Liver (tissue), 9 donors: Measurements from ENCODE around the gene OR13A1. TPM values are rescaled to one million over a fixed set of nuclear protein-coding genes. Genes with fewer than 3 reads are reported as not detected.
"Not testable (repeated sequence)": the region's sequence is repeated elsewhere in the genome, so short reads cannot be mapped to it uniquely, and the experiment has no call there.

Source experiments
- DNase-seq: peaks from one replicate; pipeline ENCODE4 v3.0.0-alpha.2; 2017; ENCODE audit warnings: low spot score
- H3K27ac ChIP-seq, 2 donors: one replicate each; pipeline ENCODE4 v1.7.0; 2013; ENCODE audit warnings: inconsistent platforms in 2 of 2, low read length in 2 of 2, control low read depth in 1 of 2, low read depth in 1 of 2, mild to moderate bottlenecking in 1 of 2
- H3K27me3 ChIP-seq, 4 donors: one replicate each; pipeline versions ENCODE4 v1.6.1 to v1.7.0; 2013; ENCODE audit warnings: low read length in 3 of 4, inconsistent platforms in 1 of 4, mild to moderate bottlenecking in 1 of 4, moderate library complexity in 1 of 4; ENCODE audit not compliant: control insufficient read depth in 4 of 4, insufficient read depth in 4 of 4
- H3K36me3 ChIP-seq, 4 donors: one replicate each; pipeline versions ENCODE4 v1.6.1 to v1.7.0; 2013; ENCODE audit warnings: low read length in 3 of 4, mild to moderate bottlenecking in 3 of 4, low read depth in 1 of 4, moderate library complexity in 1 of 4; ENCODE audit not compliant: control insufficient read depth in 4 of 4, insufficient read depth in 3 of 4
- H3K4me1 ChIP-seq, 4 donors: one replicate each; pipeline versions ENCODE4 v1.6.1 to v1.7.0; 2013; ENCODE audit warnings: low read length in 3 of 4, mild to moderate bottlenecking in 3 of 4, moderate library complexity in 1 of 4; ENCODE audit not compliant: control insufficient read depth in 4 of 4, insufficient read depth in 4 of 4
- H3K4me3 ChIP-seq, 3 donors: one replicate each; pipeline versions ENCODE4 v1.6.1 to v1.7.0; 2013; ENCODE audit warnings: low read length in 3 of 3, control low read depth in 1 of 3, low read depth in 1 of 3, mild to moderate bottlenecking in 1 of 3
- H3K9ac ChIP-seq, 2 donors: one replicate each; pipeline ENCODE4 v1.7.0; 2013; ENCODE audit warnings: low read length in 2 of 2, mild to moderate bottlenecking in 2 of 2, moderate library complexity in 2 of 2, control low read depth in 1 of 2, low read depth in 1 of 2
- H3K9me3 ChIP-seq, 4 donors: one replicate each; pipeline versions ENCODE4 v1.6.1 to v1.7.0; 2013; ENCODE audit warnings: low read length in 3 of 4; ENCODE audit not compliant: control insufficient read depth in 4 of 4
- ATF3 ChIP-seq: IDR thresholded peaks from 2 replicates; pipeline ENCODE4 v1.6.1; 2016; ENCODE audit warnings: antibody characterized with exemption
- CTCF ChIP-seq: fragments of 150-350 bp; IDR thresholded peaks from 2 replicates; pipeline ENCODE4 v1.5.1; 2017; ENCODE audit warnings: improper control_type of control experiment, low read depth, low read length; ENCODE audit not compliant: missing input control
- EGR1 ChIP-seq, 2 donors: IDR thresholded peaks; 2 replicates each; pipeline ENCODE4 v1.6.1; 2016 to 2018; ENCODE audit warnings: antibody characterized with exemption in 2 of 2, low read depth in 2 of 2
- FOXA1 ChIP-seq: IDR thresholded peaks from 2 replicates; pipeline ENCODE4 v1.6.1; 2016; ENCODE audit warnings: antibody characterized with exemption
- FOXA2 ChIP-seq: IDR thresholded peaks from 2 replicates; pipeline ENCODE4 v1.6.1; 2016; ENCODE audit warnings: antibody characterized with exemption
- GABPA ChIP-seq, 2 donors: IDR thresholded peaks in 1 of 2; conservative IDR thresholded peaks in 1 of 2; 2 replicates each; pipeline ENCODE4 v1.6.1; 2016; ENCODE audit warnings: antibody characterized with exemption in 2 of 2, mild to moderate bottlenecking in 1 of 2, moderate library complexity in 1 of 2
- HNF4A ChIP-seq, 2 donors: conservative IDR thresholded peaks; 2 replicates each; pipeline ENCODE4 v1.6.1; 2016; ENCODE audit warnings: antibody characterized with exemption in 2 of 2, mild to moderate bottlenecking in 2 of 2
- HNF4G ChIP-seq: IDR thresholded peaks from 2 replicates; pipeline ENCODE4 v1.6.1; 2016; ENCODE audit warnings: antibody characterized with exemption
- RAD21 ChIP-seq, 2 donors: IDR thresholded peaks; 2 replicates each; pipeline ENCODE4 v1.6.1; 2016; ENCODE audit warnings: antibody characterized with exemption in 2 of 2, mild to moderate bottlenecking in 2 of 2
- RXRA ChIP-seq, 2 donors: IDR thresholded peaks; 2 replicates each; pipeline ENCODE4 v1.6.1; 2017 to 2018; ENCODE audit warnings: antibody characterized with exemption in 2 of 2, mild to moderate bottlenecking in 1 of 2
- SP1 ChIP-seq: IDR thresholded peaks from 2 replicates; pipeline ENCODE4 v1.6.1; 2018; ENCODE audit warnings: antibody characterized with exemption, mild to moderate bottlenecking
- TAF1 ChIP-seq: conservative IDR thresholded peaks from 2 replicates; pipeline ENCODE4 v1.6.1; 2016; ENCODE audit warnings: antibody characterized with exemption, mild to moderate bottlenecking
- YY1 ChIP-seq: IDR thresholded peaks from 2 replicates; pipeline ENCODE4 v1.6.1; 2016; ENCODE audit warnings: antibody characterized with exemption, mild to moderate bottlenecking
- WGBS: extraction: QIAGEN DNeasy Blood & Tissue Kit; methylation state at CpG from one replicate; pipeline ENCODE4 v1.1.7; 2013; 5-methylcytosine and 5-hydroxymethylcytosine counted together
- polyA plus RNA-seq, 2 donors: library from polyadenylated mRNA; stranded (reverse) in 1 of 2; unstranded in 1 of 2; fragments of 200-250 nt in 1 of 2; fragments of >200 nt in 1 of 2; fragmentation: Nextera tagmentation in 1 of 2; extraction: Ambion mirVana in 1 of 2; gene quantifications; one replicate each; pipeline versions ENCODE4 v1.2.1 to v1.2.3, GENCODE V29; 2013 to 2015
- total RNA-seq, 2 donors: library from RNA; depleted of rRNA; stranded (reverse); fragments of >200 nt; gene quantifications; one replicate each; pipeline ENCODE4 v1.2.3, GENCODE V29; 2014
- TF ChIP-seq, protein P1 (sequence below): IDR thresholded peaks from 2 replicates; pipeline ENCODE4 v1.6.1; 2016; ENCODE audit warnings: antibody characterized with exemption, mild to moderate bottlenecking
- donor health status: healthy.
- donor health status: healthy.
- donor health status: healthy.
- donor health status: healthy.
- donor health status: healthy.

The OR13A1 gene
- total and polyA plus RNA-seq, 4 donors = under 0.01 to 0.05 TPM; not detected in 2

DNA sequence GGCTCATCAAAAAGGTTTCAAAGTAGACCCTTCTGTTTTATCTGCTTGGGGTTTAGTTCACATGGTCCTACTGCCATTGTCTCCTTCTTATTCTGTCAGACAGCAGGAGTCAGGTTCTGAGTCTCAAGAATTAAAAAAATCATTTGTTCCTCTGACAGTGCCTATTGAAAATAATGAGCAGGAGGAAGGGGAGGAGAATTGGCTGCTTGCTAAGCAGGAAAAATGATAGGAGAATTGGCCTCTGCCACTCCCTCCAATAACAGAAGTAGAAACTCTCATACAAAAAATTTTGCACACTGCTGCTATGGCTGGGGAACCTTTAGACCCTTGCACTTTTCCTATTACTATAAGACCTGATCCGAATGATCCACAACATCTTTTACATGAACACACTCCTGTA, 35.7 kb downstream of the OR13A1 start:
- no peak for DNase-seq
- Histone ChIP-seq H3K9me3 (no peaks in the 10 kb centered on the region), H3K4me3 (no peak overlapping the region), H3K27ac (no peak overlapping the region), H3K27me3 (no peaks in the 10 kb centered on the region), H3K4me1 (no peaks in the 10 kb centered on the region), H3K36me3 (no peaks in the 10 kb centered on the region), H3K9ac (no peak overlapping the region)
- 69% methylated on average over 1 of the region's 1 CpG for WGBS
- TF ChIP-seq SP1 (no peak), HNF4G (no peak), FOXA1 (no peak), RAD21 (IDR thresholded peaks at IDR 0.05) (no peak), EGR1 (IDR thresholded peaks at IDR 0.05; ENCODE audit: low read depth in 2 of 2) (no peak), FOXA2 (no peak), ATF3 (no peak), HNF4A (conservative IDR thresholded peaks at IDR 0.05) (no peak)

GRCh38 chr10:45278860-45279498, 36.4 kb downstream of the OR13A1 start:
- Histone ChIP-seq H3K4me3 (no peak overlapping the region), H3K36me3 (no peaks in the 10 kb centered on the region), H3K27ac (no peak overlapping the region), H3K27me3 (no peaks in the 10 kb centered on the region), H3K9ac (no peak overlapping the region), H3K4me1 (no peaks in the 10 kb centered on the region), H3K9me3 (no peaks in the 10 kb centered on the region)
- no peak for DNase-seq
- no peak for TF ChIP-seq EGR1 (IDR thresholded peaks at IDR 0.05; ENCODE audit: low read depth in 2 of 2)
- no peak for TF ChIP-seq HNF4G
- no peak for TF ChIP-seq HNF4A (conservative IDR thresholded peaks at IDR 0.05)
- no peak for TF ChIP-seq GABPA (IDR thresholded peaks at IDR 0.05 in 1 of 2, conservative IDR thresholded peaks at IDR 0.05 in 1 of 2)
- TF ChIP-seq RAD21 (IDR thresholded peaks at IDR 0.05) = no peak
- TF ChIP-seq TAF1 = no peak
- no peak for TF ChIP-seq SP1
- TF ChIP-seq RXRA (IDR thresholded peaks at IDR 0.05) = no peak
- no peak for TF ChIP-seq YY1
- WGBS = 63% methylated on average over 6 of the region's 6 CpGs

- not testable (repeated sequence) for H3K4me1 ChIP-seq, DNase-seq, H3K36me3 ChIP-seq, H3K9ac ChIP-seq, H3K27ac ChIP-seq, H3K9me3 ChIP-seq, H3K4me3 ChIP-seq, H3K27me3 ChIP-seq
Observed at GRCh38 chr10:45276146-45276545, 39.3 kb downstream of the OR13A1 start.

GRCh38 chr10:45274364-45274763, 41.0 kb downstream of the OR13A1 start:
- H3K9ac ChIP-seq = no peak overlapping the region
- no peak overlapping the region for H3K4me3 ChIP-seq
- no peak overlapping the region for H3K27ac ChIP-seq
- no peaks in the 10 kb centered on the region for H3K36me3 ChIP-seq
- H3K4me1 ChIP-seq = no peaks in the 10 kb centered on the region
- no peak for DNase-seq
- H3K27me3 ChIP-seq = no peaks in the 10 kb centered on the region
- no peaks in the 10 kb centered on the region for H3K9me3 ChIP-seq
- TF ChIP-seq, protein P1, sequence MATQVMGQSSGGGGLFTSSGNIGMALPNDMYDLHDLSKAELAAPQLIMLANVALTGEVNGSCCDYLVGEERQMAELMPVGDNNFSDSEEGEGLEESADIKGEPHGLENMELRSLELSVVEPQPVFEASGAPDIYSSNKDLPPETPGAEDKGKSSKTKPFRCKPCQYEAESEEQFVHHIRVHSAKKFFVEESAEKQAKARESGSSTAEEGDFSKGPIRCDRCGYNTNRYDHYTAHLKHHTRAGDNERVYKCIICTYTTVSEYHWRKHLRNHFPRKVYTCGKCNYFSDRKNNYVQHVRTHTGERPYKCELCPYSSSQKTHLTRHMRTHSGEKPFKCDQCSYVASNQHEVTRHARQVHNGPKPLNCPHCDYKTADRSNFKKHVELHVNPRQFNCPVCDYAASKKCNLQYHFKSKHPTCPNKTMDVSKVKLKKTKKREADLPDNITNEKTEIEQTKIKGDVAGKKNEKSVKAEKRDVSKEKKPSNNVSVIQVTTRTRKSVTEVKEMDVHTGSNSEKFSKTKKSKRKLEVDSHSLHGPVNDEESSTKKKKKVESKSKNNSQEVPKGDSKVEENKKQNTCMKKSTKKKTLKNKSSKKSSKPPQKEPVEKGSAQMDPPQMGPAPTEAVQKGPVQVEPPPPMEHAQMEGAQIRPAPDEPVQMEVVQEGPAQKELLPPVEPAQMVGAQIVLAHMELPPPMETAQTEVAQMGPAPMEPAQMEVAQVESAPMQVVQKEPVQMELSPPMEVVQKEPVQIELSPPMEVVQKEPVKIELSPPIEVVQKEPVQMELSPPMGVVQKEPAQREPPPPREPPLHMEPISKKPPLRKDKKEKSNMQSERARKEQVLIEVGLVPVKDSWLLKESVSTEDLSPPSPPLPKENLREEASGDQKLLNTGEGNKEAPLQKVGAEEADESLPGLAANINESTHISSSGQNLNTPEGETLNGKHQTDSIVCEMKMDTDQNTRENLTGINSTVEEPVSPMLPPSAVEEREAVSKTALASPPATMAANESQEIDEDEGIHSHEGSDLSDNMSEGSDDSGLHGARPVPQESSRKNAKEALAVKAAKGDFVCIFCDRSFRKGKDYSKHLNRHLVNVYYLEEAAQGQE = no peak
- TF ChIP-seq SP1 (no peak), FOXA2 (no peak), YY1 (no peak), TAF1 (no peak), HNF4A (conservative IDR thresholded peaks at IDR 0.05) (no peak), CTCF (no peak)
- WGBS = 83% methylated on average over 1 of the region's 1 CpG

DNA sequence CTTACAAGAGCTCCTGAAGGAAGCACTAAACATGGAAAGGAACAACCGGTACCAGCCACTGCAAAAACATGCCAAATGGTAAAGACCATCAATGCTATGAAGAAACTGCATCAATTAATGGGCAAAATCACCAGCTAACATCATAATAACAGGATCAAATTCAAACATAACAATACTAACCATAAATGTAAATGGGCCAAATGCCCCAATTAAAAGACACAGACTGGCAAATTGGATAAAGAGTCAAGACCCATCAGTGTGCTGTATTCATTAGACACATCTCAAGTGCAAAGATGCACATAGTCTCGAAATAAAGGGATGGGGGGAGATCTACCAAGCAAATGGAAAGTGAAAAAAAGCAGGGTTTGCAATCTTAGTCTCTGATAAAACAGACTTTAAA, 47.6 kb downstream of the OR13A1 start:
- not testable (repeated sequence) for H3K9ac ChIP-seq, DNase-seq, H3K4me1 ChIP-seq, H3K27me3 ChIP-seq, H3K27ac ChIP-seq, H3K36me3 ChIP-seq, H3K4me3 ChIP-seq, H3K9me3 ChIP-seq
- WGBS = 66% methylated on average over 2 of the region's 2 CpGs
